Measurements from ENCODE around the gene TMTC4. TPM values are rescaled to one million over a fixed set of nuclear protein-coding genes. Genes with fewer than 3 reads are reported as not detected.
"Not testable (repeated sequence)": the region's sequence is repeated elsewhere in the genome, so short reads cannot be mapped to it uniquely, and the experiment has no call there.

The TMTC4 gene
- total RNA-seq, 4 donors from 2014 or later = 17.6 to 37.9 (median 21.0) TPM

DNA sequence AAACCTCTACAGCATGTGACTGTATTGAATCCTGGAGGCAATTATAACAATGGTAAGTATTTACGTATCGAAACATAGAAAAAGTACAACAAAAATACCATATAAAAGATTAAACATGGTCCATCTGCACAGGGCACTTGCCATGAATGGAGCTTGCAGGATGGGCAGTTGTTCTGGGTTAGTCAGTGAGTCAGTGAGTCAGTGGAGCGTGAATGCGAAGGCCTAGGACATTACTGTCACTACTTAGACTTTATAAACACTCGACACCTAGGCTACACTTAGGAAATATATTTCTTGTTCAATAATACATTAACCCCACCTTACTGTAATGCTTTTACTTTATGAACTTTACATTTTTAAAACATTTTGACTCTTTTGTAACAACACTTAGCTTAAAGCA is 35.6 kb upstream of the TMTC4 start:
- WGBS = 96% methylated on average over 5 of the region's 5 CpGs
- H3K9me3 ChIP-seq = no peaks in the 10 kb centered on the region
- H3K27ac ChIP-seq = no peak overlapping the region
- no peak overlapping the region for H3K4me3 ChIP-seq
- TF ChIP-seq EP300 (IDR thresholded peaks at IDR 0.05) (no peak), POLR2A (IDR thresholded peaks at IDR 0.05) (no peak), POLR2AphosphoS5 (IDR thresholded peaks at IDR 0.05) (no peak)
- TF ChIP-seq, protein P1, sequence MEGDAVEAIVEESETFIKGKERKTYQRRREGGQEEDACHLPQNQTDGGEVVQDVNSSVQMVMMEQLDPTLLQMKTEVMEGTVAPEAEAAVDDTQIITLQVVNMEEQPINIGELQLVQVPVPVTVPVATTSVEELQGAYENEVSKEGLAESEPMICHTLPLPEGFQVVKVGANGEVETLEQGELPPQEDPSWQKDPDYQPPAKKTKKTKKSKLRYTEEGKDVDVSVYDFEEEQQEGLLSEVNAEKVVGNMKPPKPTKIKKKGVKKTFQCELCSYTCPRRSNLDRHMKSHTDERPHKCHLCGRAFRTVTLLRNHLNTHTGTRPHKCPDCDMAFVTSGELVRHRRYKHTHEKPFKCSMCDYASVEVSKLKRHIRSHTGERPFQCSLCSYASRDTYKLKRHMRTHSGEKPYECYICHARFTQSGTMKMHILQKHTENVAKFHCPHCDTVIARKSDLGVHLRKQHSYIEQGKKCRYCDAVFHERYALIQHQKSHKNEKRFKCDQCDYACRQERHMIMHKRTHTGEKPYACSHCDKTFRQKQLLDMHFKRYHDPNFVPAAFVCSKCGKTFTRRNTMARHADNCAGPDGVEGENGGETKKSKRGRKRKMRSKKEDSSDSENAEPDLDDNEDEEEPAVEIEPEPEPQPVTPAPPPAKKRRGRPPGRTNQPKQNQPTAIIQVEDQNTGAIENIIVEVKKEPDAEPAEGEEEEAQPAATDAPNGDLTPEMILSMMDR (IDR thresholded peaks at IDR 0.05) = no peak
- DNase-seq (ENCODE audit: low spot score in 2 of 2) = no peak
- H3K4me1 ChIP-seq = no peaks in the 10 kb centered on the region
- no peaks in the 10 kb centered on the region for H3K36me3 ChIP-seq
- H3K27me3 ChIP-seq = no peaks in the 10 kb centered on the region

DNA sequence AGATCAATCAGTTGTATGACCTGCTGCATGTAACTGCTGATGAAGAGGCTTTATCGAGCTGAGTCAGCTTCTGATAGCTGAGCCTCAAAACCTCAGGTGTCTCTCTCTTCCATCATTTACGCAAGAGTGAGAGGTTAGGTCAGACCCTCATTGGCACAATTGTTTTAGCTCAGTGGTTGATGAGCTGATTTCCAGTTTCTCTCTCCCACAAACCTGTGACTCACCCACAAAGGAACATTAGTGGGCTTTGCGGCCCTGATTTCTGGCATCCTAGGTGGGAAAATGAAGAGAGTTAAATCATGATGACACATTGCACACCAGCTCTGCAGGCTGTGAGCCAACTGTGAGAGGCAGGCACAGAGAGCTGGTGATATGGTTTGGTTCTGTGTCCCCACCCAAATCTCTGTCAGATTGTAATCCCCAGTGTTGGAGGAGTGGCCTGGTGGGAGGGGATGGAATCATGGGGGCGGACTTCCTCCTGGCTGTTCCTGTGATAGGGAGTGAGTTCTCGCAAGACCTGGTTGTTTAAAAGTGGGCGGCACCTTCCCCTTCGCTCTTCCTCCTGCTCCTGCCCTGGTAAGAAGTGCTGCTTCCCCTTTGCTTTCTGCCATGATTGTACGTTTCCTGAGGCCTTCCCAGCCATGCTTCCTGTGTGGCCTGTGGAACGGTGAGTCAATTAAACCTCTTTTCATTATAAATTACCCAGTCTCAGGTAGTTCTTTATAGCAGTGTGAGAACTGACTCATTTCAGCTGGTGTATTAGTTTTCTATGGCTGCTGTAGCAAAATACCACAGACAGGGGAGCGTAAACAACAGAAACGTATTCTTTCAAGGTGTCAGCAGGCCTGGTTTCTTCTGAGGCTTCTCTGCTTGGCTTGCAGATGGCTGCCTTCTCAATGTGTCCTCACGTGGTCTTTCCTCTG is 33.5 kb upstream of the TMTC4 start:
- 81% methylated on average over 12 of the region's 12 CpGs for WGBS

DNA sequence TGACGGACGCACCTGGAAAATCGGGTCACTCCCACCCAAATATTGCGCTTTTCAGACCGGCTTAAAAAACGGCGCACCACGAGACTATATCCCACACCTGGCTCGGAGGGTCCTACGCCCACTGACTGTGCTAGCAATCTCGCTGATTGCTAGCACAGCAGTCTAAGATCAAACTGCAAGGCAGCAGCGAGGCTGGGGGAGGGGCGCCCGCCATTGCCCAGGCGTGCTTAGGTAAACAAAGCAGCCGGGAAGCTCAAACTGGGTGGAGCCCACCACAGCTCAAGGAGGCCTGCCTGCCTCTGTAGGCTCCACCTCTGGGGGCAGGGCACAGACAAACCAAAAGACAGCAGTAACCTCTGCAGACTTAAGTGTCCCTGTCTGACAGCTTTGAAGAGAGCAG is 23.7 kb upstream of the TMTC4 start:
- not testable (repeated sequence) for H3K9me3 ChIP-seq; DNase-seq (ENCODE audit: low spot score in 2 of 2); H3K4me3 ChIP-seq; H3K36me3 ChIP-seq; H3K4me1 ChIP-seq; H3K27me3 ChIP-seq; H3K27ac ChIP-seq
- 0% methylated on average over 1 of the region's 16 CpGs for WGBS

More for the DNA sequence above, 33.5 kb upstream of the TMTC4 start:
- Histone ChIP-seq H3K9me3 (no peaks in the 10 kb centered on the region), H3K27me3 (no peaks in the 10 kb centered on the region), H3K4me3 (no peak overlapping the region), H3K4me1 (no peaks in the 10 kb centered on the region), H3K36me3 (no peaks in the 10 kb centered on the region), H3K27ac (no peak overlapping the region)
- no peak for DNase-seq (ENCODE audit: low spot score in 2 of 2)
- TF ChIP-seq EP300 (IDR thresholded peaks at IDR 0.05) (no peak), POLR2AphosphoS5 (IDR thresholded peaks at IDR 0.05) (no peak), POLR2A (IDR thresholded peaks at IDR 0.05) (no peak)
- TF ChIP-seq, protein P1 (IDR thresholded peaks at IDR 0.05) = no peak

DNA sequence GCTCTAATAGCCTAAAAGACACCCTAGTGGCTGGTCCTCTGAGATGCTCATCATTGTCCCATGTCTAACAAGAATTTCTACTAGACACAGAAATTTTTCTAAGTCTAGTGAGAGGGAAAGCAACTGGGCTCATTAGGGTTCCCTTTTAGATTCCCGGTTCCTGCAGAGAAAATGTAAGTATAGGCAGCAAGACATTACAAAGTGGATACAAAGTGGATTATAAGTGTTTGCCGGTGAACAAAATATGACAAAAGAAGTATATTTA is 20.8 kb upstream of the TMTC4 start:
- whole genome bisulfite sequencing = 97% methylated on average over 2 of the region's 2 CpGs
- Histone ChIP-seq H3K9me3 (peaks cover 2% of the 10 kb centered on the region), H3K27me3 (peaks cover 3% of the 10 kb centered on the region)

DNA sequence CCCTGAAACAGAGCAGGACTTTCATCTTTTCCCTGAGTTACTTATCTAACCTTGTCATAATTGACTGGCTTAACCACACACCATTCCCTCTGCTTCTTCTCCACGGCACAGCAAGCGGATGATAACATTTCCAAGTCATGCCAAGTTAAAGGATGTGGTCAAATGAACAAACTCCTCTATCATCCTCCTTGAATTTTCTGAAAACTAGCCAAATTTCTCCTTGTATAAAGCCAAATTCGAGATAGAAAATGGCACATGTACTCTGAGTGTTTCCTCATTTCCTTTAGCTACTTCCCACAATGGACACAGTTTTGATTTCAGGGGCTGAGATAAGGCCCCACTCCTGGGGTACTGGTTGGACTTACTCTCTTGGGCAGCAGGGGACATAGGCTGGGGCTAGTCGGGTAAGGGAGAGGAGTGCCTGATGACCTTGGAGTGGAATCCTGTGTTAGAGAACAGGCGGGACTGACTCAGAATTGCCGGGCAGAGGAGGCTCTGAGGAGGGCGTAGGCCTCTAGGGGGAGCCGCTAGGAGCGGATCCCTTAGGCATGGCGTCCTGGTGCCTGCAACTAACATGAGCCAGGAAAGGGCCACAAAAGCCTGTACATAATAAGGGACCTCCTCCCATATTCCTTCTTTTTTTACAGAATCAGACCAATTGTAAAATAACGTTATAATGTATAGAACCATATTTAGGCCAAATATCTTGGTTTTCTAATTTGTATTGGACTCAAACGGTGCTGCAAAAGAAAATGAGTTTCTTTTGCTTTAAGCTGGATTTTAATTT is 20.3 kb upstream of the TMTC4 start:
- DNase-seq (ENCODE audit: low spot score in 2 of 2) = no peak
- 45% methylated on average over 12 of the region's 12 CpGs for WGBS
- no peak overlapping the region for H3K27ac ChIP-seq
- peaks cover 3% of the 10 kb centered on the region for H3K27me3 ChIP-seq
- no peak overlapping the region for H3K4me3 ChIP-seq
- no peaks in the 10 kb centered on the region for H3K36me3 ChIP-seq
- H3K4me1 ChIP-seq = no peaks in the 10 kb centered on the region
- H3K9me3 ChIP-seq = peaks cover 8% of the 10 kb centered on the region
- TF ChIP-seq POLR2A (IDR thresholded peaks at IDR 0.05) (no peak), POLR2AphosphoS5 (IDR thresholded peaks at IDR 0.05) (no peak), EP300 (IDR thresholded peaks at IDR 0.05) (no peak)
- TF ChIP-seq, protein P1 (IDR thresholded peaks at IDR 0.05) = no peak

More for the DNA sequence above, 20.8 kb upstream of the TMTC4 start:
- DNase-seq (ENCODE audit: low spot score in 2 of 2) = no peak
- Histone ChIP-seq H3K4me3 (no peak overlapping the region), H3K36me3 (no peaks in the 10 kb centered on the region), H3K27ac (no peak overlapping the region), H3K4me1 (no peaks in the 10 kb centered on the region)
- TF ChIP-seq, protein P1 (IDR thresholded peaks at IDR 0.05) = no peak
- TF ChIP-seq POLR2AphosphoS5 (IDR thresholded peaks at IDR 0.05) = no peak
- TF ChIP-seq EP300 (IDR thresholded peaks at IDR 0.05) = no peak
- TF ChIP-seq POLR2A (IDR thresholded peaks at IDR 0.05) = no peak
